Immature natural killer cell (primary cell): ENCODE data around the gene HRH1. TPM values are rescaled to one million over a fixed set of nuclear protein-coding genes. Genes with fewer than 3 reads are reported as not detected.

Experiments
- DNase-seq, 3 donors: peaks; one replicate each; pipeline ENCODE4 v3.0.0; 2022; ENCODE audit warnings: mixed read lengths in 1 of 3
- H3K27ac Mint-ChIP-seq, 6 donors: one replicate each; pipeline ENCODE4 v1.8.0; 2020; ENCODE audit warnings: mixed read lengths in 6 of 6, mild to moderate bottlenecking in 5 of 6, inconsistent platforms in 4 of 6, moderate library complexity in 3 of 6
- H3K27me3 Mint-ChIP-seq, 3 donors: one replicate each; pipeline ENCODE4 v1.8.0; 2020 to 2021; ENCODE audit warnings: low read depth in 3 of 3, mild to moderate bottlenecking in 3 of 3, mixed read lengths in 3 of 3, moderate library complexity in 3 of 3, inconsistent platforms in 1 of 3
- H3K36me3 Mint-ChIP-seq, 3 donors: one replicate each; pipeline ENCODE4 v1.8.0; 2020; ENCODE audit warnings: mixed read lengths in 3 of 3, inconsistent platforms in 2 of 3, mild to moderate bottlenecking in 2 of 3
- H3K4me1 Mint-ChIP-seq, 2 donors: one replicate each; pipeline ENCODE4 v1.8.0; 2020; ENCODE audit warnings: inconsistent platforms in 2 of 2, mild to moderate bottlenecking in 2 of 2, mixed read lengths in 2 of 2, moderate library complexity in 1 of 2
- H3K4me3 Mint-ChIP-seq, 5 donors: one replicate each; pipeline ENCODE4 v1.8.0; 2020; ENCODE audit warnings: mild to moderate bottlenecking in 5 of 5, mixed read lengths in 5 of 5, inconsistent platforms in 3 of 5, moderate library complexity in 3 of 5
- H3K9me3 Mint-ChIP-seq, 6 donors: one replicate each; pipeline ENCODE4 v1.8.0; 2020; ENCODE audit warnings: mild to moderate bottlenecking in 6 of 6, mixed read lengths in 6 of 6, inconsistent platforms in 4 of 6, moderate library complexity in 3 of 6
- polyA plus RNA-seq, 3 donors: library from polyadenylated mRNA; unstranded; fragments of 300-500 nt; fragmentation: Illumina TruSeq; gene quantifications; one replicate each; pipeline ENCODE4 v1.2.3, GENCODE V29; 2021

Gene HRH1
- polyA plus RNA-seq, 3 donors from 2014 or later = 0.97 TPM; not detected in 2

DNA sequence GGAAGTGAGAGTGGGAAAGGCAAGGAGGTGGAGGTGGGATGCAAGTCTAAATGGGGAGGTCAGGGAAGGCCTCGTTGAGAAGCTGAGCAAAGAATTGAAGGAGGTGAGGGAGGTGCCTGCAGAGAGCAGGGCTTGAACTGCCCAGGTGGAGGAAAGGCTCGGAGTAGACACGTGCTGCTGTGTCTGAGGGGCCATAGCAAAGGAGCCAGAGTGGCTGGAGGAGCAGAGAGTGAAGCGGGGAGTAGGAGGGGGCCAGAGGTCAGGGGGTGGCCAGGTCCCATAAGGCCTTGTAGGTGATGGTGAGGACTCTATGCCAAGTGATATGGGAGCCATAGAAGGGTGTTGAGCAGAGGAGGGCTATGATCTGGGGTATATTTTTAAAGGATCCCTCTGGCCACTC is 21.4 kb upstream of the HRH1 start:
- DNase-seq = no peak
- Mint-ChIP-seq H3K4me3 (no peak overlapping the region), H3K4me1 (no peaks in the 10 kb centered on the region), H3K9me3 (no peaks in the 10 kb centered on the region), H3K36me3 (no peaks in the 10 kb centered on the region), H3K27me3 (peaks cover 0 to 8% (median 0%) of the 10 kb centered on the region in 3 donors), H3K27ac (no peak overlapping the region)

DNA sequence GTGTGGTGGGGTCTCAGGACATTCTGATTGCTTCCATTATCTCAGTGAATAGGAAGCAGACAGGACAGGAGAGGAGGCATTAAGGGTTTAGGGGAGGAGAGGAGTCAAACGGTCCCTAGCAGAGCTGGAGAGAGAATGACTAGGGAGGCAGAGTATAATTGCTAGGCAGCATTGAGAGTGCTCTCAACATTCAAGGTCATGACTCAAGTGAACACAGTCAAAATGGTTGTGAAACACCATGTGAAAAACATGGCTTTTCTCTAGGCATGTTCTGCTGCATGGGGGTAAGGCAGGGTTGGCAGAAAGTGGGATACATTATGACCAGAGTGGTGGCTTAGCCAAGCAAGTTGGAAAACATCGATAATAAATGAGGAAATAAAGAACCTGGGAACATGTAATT is 19.5 kb upstream of the HRH1 start:
- Mint-ChIP-seq H3K27me3 (peaks cover 0 to 8% (median 3%) of the 10 kb centered on the region in 3 donors), H3K4me3 (no peak overlapping the region), H3K36me3 (no peaks in the 10 kb centered on the region), H3K4me1 (no peaks in the 10 kb centered on the region), H3K27ac (no peak overlapping the region), H3K9me3 (no peaks in the 10 kb centered on the region)
- no peak for DNase-seq

DNA sequence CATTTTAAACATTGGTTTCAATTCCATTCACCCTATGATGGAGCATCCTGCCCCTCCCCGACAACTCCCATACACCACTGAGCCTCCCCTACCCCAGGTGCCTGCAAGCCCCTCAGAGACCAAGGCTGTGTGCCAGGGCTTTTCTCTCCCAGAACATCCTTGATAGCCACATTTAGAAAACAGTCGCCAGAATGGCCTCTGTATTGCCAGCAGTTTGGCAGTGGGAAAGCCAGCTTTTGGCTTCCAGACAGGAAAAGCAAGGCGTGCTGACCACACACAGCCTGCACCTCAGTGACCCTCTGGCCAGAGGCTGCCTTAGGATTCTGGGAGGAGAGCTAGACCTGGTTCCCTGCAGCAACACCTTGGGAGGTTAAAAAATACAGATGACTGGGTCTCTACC is 18.2 kb upstream of the HRH1 start:
- Mint-ChIP-seq H3K4me3 (no peak overlapping the region), H3K27me3 (peaks cover 0 to 4% (median 2%) of the 10 kb centered on the region in 3 donors), H3K4me1 (peaks cover 6 to 7% of the 10 kb centered on the region in 2 donors), H3K27ac (no peak overlapping the region), H3K9me3 (no peaks in the 10 kb centered on the region), H3K36me3 (no peaks in the 10 kb centered on the region)
- DNase-seq = no peak

DNA sequence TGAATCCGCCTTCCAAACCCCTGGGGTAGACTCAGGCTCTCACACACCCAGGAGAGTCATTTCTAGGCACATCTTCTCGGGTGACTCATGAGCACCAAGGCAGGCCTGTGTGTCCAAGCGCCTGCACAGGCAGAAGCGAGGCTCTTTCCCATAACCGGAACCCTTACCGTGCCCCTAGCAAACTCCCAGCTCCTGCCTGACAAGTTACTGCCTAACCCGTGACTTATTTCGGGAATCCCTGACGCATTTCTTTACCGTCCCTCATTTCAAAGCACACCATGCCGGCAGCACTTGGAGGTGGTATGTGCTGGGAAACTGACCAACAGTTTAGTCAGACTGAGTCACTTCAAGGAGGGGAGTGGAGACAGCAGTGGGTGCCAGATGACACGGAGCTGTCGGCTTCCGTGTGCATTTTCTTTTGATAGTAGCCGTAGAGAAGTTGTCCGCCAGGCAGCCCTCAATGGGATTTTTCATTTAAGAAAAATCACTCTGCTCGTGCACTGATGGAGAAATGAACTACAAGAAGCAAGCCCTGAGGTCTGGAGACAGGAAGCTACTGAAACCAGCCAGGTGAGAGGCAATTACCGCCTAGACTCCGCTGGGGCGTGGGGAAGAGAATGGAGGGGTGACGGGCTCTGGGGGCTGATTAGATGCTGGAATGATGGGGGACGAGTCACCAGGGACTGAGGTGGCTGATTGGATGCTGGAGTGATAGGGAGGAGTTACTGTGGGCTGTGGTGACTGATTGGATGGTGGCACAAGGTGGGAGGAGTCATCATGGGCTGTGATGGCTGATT is 17.3 kb upstream of the HRH1 start:
- peaks cover 0 to 4% (median 4%) of the 10 kb centered on the region in 3 donors for H3K27me3 Mint-ChIP-seq
- H3K4me1 Mint-ChIP-seq = peaks cover 6 to 7% of the 10 kb centered on the region in 2 donors
- H3K36me3 Mint-ChIP-seq = no peaks in the 10 kb centered on the region
- no peak for DNase-seq
- no peak overlapping the region for H3K27ac Mint-ChIP-seq
- H3K4me3 Mint-ChIP-seq = no peak overlapping the region
- H3K9me3 Mint-ChIP-seq = no peaks in the 10 kb centered on the region

DNA sequence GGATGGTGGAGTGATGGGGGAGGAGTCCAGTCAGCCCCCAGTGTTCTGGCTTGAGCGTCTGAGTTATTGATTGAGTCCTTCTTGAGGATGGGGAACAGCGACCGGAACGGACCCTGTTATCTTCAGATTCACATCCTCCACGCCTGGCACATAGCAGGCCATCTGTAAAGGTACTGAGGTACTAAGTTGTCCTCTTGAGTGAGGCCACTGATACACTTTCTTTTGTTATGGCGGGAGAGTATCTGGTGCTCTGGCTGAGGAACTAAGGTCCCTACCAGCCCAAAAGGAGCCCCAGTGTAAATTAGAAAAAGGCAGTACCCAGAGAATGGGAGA is 16.7 kb upstream of the HRH1 start:
- DNase-seq = no peak
- Mint-ChIP-seq H3K27ac (no peak overlapping the region), H3K27me3 (peaks cover 0 to 4% (median 4%) of the 10 kb centered on the region in 3 donors), H3K4me3 (no peak overlapping the region), H3K9me3 (no peaks in the 10 kb centered on the region), H3K36me3 (no peaks in the 10 kb centered on the region), H3K4me1 (peaks cover 6 to 7% of the 10 kb centered on the region in 2 donors)

DNA sequence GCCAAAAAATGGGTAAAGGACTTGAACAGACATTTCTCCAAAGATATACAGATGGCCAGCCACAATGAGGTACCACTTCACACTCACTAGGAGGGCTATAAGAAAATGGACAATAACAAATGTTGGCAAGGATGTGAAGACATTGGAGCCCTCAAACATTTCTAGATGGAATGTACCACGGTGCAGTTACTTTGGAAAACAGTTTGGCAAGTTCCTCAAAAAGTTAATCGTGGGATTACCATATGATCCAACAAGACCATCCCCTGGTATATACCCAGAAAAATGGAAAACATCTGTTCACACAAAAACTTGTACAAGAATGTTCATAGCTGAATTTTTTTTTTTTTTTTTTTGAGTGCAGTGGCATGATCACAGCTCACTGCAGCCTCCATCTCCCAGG is 15.9 kb upstream of the HRH1 start:
- Mint-ChIP-seq H3K27ac (no peak overlapping the region), H3K4me1 (peaks cover 6 to 7% of the 10 kb centered on the region in 2 donors), H3K9me3 (peaks cover 0 to 4% (median 0%) of the 10 kb centered on the region in 6 donors), H3K36me3 (no peaks in the 10 kb centered on the region), H3K27me3 (peaks cover 0 to 4% (median 4%) of the 10 kb centered on the region in 3 donors), H3K4me3 (no peak overlapping the region)
- no peak for DNase-seq

DNA sequence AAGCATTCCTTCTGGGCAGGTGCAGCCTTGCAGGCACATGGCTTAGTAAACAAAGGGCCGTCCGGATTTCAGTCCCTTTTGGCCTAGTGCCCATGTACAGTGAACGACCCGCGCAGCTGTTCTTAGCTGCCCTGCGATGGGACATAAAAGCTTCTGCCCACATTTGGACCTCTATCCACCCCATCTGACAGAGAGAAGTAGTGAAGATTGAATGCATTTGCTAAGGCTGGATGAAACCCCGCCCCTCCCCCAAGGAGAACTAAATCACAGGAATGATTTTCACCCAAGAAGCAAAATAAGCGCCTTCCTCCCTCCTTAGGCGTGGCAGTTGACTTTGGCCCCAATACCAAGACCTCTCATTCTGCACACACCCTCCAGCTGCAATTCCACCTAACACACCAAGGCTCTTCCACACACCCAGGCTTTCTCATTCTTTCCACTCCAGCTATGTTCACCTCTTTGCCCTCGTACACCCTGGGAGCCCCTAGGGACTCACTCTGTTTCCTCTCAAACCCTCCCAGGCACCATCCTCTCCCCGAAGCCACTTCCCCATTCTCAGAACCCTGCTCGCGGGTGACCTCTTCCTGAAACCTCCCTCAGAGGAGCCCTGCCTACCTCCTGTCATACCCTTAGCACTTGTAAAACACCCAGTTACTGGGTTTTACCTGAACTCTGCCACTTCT is 14.1 kb upstream of the HRH1 start:
- H3K4me3 Mint-ChIP-seq = no peak overlapping the region
- peaks cover 6 to 7% of the 10 kb centered on the region in 2 donors for H3K4me1 Mint-ChIP-seq
- peaks cover 0 to 4% (median 4%) of the 10 kb centered on the region in 3 donors for H3K27me3 Mint-ChIP-seq
- no peaks in the 10 kb centered on the region for H3K36me3 Mint-ChIP-seq
- DNase-seq = no peak
- H3K9me3 Mint-ChIP-seq = peaks cover 0 to 4% (median 0%) of the 10 kb centered on the region in 6 donors
- H3K27ac Mint-ChIP-seq = no peak overlapping the region

DNA sequence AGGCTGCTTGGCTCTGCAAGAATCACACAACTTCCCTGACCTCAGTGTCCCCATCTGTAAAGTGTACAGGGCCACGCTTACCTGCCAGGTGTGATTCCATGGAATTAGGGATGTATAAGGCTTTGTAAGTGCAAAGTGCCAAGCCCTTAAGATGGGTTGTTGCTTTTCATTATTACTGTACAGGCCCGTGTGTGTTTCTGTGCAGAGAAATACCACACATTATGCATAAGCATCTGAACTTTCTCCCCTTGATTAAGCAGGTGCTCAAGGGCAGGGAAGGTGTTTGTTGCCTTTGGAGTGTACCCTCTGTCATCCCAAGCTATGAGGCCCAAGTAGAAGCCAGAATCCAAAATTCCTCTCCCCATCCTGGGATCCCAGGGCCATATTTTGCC is 13.6 kb upstream of the HRH1 start:
- H3K27ac Mint-ChIP-seq = no peak overlapping the region
- H3K36me3 Mint-ChIP-seq = no peaks in the 10 kb centered on the region
- no peak for DNase-seq
- peaks cover 0 to 4% (median 0%) of the 10 kb centered on the region in 6 donors for H3K9me3 Mint-ChIP-seq
- H3K27me3 Mint-ChIP-seq = peaks cover 0 to 4% (median 4%) of the 10 kb centered on the region in 3 donors
- H3K4me3 Mint-ChIP-seq = no peak overlapping the region
- peaks cover 6 to 7% of the 10 kb centered on the region in 2 donors for H3K4me1 Mint-ChIP-seq

DNA sequence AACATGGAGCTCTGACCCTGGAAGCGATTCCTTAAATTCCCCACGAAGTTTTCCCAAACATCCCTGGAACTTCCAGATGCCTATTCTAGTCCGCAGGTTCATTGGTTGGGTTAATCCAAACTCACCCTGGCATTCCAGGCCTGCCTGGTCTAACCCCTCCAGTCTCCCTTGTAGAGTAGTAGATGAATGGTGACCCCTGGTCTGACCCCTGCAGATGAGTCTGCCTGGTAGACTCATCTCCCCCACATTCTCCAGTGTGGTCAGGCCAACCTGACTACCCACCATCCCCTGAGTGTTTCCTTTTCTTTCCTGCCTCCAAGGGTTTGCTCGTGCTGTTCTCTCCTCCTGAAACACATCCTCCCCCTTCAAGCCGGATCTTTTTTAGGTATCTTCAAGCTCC is 10.8 kb upstream of the HRH1 start:
- Mint-ChIP-seq H3K4me3 (no peak overlapping the region), H3K27ac (peak overlapping the region in 1 of 6 donors; percentile 4), H3K27me3 (peaks cover 0 to 6% (median 4%) of the 10 kb centered on the region in 3 donors), H3K36me3 (no peaks in the 10 kb centered on the region), H3K4me1 (peaks cover 6 to 7% of the 10 kb centered on the region in 2 donors), H3K9me3 (peaks cover 0 to 4% (median 0%) of the 10 kb centered on the region in 6 donors)
- DNase-seq = no peak

DNA sequence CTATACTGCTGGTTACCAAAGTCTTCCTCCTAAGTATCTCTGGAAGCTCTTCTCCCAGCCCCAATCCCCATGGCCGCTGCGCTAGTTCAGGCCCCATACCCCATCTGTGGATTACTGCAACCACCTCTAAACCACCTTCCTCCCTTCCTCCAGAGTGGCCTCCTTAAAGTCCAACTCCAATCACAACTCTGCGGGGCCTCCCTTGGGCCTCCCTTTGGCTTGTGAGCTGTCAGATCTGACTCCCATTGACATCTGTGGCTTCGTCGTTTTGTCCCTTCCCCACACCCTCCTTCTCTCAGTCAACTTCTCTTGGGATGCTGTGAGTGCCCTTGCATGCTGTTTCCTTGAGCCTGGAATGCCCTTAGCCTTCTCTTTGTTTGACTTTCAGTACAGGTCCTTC is 9.3 kb upstream of the HRH1 start:
- peaks cover 6 to 7% of the 10 kb centered on the region in 2 donors for H3K4me1 Mint-ChIP-seq
- no peak for DNase-seq
- H3K27ac Mint-ChIP-seq = no peak overlapping the region
- H3K36me3 Mint-ChIP-seq = no peaks in the 10 kb centered on the region
- peaks cover 0 to 8% (median 5%) of the 10 kb centered on the region in 3 donors for H3K27me3 Mint-ChIP-seq
- H3K4me3 Mint-ChIP-seq = no peak overlapping the region
- peaks cover 0 to 4% (median 0%) of the 10 kb centered on the region in 6 donors for H3K9me3 Mint-ChIP-seq

DNA sequence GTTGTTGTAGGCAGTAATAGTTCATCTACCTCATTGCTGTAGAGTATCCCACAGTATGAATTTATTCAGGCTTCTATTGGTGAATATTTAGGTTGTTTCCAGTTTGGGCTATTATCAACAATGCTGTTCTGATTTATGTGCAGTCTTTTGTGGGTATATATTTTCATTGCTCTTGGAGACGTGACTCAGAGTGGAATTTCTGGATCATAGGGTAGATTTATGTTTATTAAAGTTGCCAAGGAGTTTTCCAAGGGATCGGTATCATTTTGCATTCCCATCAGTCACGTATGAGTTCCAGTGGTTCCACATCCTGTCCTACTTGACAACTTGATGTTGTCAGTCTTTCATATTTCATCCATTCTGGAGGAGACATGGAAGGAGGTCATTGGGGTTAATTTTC is 8.4 kb upstream of the HRH1 start:
- no peaks in the 10 kb centered on the region for H3K36me3 Mint-ChIP-seq

DNA sequence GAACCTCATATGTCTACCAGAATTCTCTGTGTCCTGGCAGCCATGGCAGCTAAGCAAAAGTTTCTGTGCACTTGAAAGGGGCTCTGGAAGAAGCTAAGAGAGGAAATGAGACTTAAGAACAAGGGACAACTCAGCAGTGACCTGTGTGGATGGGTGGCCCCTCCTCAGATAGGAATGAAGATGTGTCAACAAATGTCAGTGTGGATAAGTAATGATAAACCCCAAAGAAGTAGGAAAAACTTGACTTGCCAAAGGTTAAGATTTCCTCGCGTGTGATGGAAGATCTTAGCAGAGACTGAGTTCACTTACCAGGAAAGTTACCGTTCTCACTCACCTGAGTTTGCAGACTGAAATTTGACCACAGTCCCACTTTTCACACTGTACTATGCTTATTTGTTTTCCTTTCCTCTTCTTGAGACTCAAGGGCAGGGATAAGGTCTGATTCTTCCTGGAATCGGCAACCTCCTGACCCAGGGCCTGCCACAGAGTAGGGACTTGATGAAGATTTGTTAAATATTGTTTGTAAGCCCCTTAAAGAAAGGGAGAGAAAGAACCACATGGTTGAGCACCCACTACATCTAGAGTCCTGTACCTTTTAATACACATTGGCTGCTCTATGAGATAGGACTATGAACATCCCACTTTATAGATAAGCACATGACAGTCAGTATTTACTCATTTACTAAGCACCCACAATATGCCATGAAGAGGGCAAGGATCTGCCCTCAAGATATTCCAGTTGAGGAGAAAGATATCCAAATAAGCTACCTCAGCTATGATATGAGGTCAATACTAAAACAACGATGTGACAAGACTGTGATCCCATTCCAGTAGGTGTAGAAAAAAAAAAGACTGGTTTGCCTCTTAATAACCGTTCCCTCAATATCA is 7.3 kb upstream of the HRH1 start:
- peaks cover 2 to 8% (median 4%) of the 10 kb centered on the region in 3 donors for H3K27me3 Mint-ChIP-seq
- H3K4me1 Mint-ChIP-seq = no peaks in the 10 kb centered on the region
- H3K9me3 Mint-ChIP-seq = peaks cover 0 to 4% (median 0%) of the 10 kb centered on the region in 6 donors
- H3K36me3 Mint-ChIP-seq = no peaks in the 10 kb centered on the region
- H3K4me3 Mint-ChIP-seq = no peak overlapping the region
- H3K27ac Mint-ChIP-seq = no peak overlapping the region
- no peak for DNase-seq

More for the DNA sequence above, 8.4 kb upstream of the HRH1 start:
- H3K4me1 Mint-ChIP-seq = no peaks in the 10 kb centered on the region
- peaks cover 0 to 8% (median 3%) of the 10 kb centered on the region in 3 donors for H3K27me3 Mint-ChIP-seq
- no peak overlapping the region for H3K4me3 Mint-ChIP-seq
- H3K27ac Mint-ChIP-seq = no peak overlapping the region
- peaks cover 0 to 4% (median 0%) of the 10 kb centered on the region in 6 donors for H3K9me3 Mint-ChIP-seq
- DNase-seq = no peak

DNA sequence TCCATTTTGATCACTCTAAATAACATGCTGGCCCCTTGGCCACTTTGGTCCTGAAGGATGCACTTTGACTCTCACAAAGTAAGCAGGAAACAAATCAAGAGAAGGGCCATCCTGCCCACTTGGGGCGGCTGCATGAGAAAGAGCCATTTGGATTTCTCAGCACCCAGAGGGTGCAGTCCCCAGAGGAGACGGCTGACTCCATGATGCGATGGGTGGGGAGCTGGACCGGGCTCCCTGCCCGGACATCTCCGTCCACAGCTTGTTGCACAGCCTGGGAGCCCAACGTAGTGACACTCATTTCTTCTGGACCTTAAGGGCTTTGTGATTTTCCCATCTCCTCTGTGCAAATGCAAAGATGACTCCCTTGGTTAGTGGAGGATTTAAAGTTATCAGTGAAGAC is 4.0 kb upstream of the HRH1 start:
- Mint-ChIP-seq H3K36me3 (no peaks in the 10 kb centered on the region), H3K4me3 (no peak overlapping the region), H3K9me3 (no peaks in the 10 kb centered on the region), H3K4me1 (no peaks in the 10 kb centered on the region), H3K27ac (no peak overlapping the region), H3K27me3 (peaks cover 8 to 16% (median 13%) of the 10 kb centered on the region in 3 donors)
- DNase-seq = no peak

DNA sequence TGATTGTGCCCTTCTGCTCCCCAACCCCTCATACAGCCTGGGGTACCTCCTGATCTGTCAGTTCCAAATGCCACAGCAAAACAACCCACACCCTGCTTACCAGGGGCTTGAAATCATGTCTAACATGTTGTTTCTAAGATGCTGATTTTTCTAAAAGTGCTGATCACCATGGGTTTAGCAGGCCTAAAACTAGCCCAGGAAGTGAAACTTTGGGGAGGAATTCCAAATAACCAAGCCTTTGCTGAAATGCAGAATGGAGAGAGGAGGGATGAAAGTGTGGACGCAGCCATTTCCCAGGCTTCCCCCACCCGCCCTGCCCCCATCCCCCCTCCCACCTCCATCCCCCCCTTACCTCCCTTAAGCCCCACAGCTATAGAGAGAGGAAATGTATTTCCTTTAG is 2.0 kb upstream of the HRH1 start:
- H3K36me3 Mint-ChIP-seq = no peaks in the 10 kb centered on the region
- H3K4me3 Mint-ChIP-seq = no peak overlapping the region
- no peaks in the 10 kb centered on the region for H3K4me1 Mint-ChIP-seq
- DNase-seq = no peak
- H3K27me3 Mint-ChIP-seq = peaks cover 8 to 22% (median 18%) of the 10 kb centered on the region in 3 donors
- H3K9me3 Mint-ChIP-seq = no peaks in the 10 kb centered on the region
- H3K27ac Mint-ChIP-seq = no peak overlapping the region
